ENCODE results near the gene UMODL1. TPM values are rescaled to one million over a fixed set of nuclear protein-coding genes. Genes with fewer than 3 reads are reported as not detected.

The UMODL1 gene
- total and polyA plus RNA-seq, 10 donors = 0.02 to 0.85 (median 0.09) TPM; not detected in 3

GRCh38 chr21:42089665-42090310, 18.7 kb downstream of the UMODL1 start:
- H3K4me3 ChIP-seq = no peak overlapping the region

GRCh38 chr21:42091899-42092508, 20.9 kb downstream of the UMODL1 start:
- intact Hi-C loops (cut with DNase I; ENCODE audit: low total_unique reads) = loop anchor here (10.0 kb wide), 1 partner anchor 47 kb away; no protein-coding TSS in a partner anchor
- no peak overlapping the region for H3K4me3 ChIP-seq
- TF ChIP-seq POLR2A (IDR thresholded peaks at IDR 0.05) (no peak), POLR2AphosphoS5 (IDR thresholded peaks at IDR 0.05) (peak in 2 of 3 donors; percentile 16 to 49), CTCF (IDR thresholded peaks at IDR 0.05 in 8 of 11, conservative IDR thresholded peaks at IDR 0.05 in 3 of 11) (no peak)
- DNase-seq = peak; percentile 74
- 60 to 70% (median 66%) methylated on average over 14 of the region's 14 CpGs for WGBS, 5 donors
- H3K36me3 ChIP-seq = no peaks in the 10 kb centered on the region
- H3K27ac ChIP-seq = no peak overlapping the region
- H3K9me3 ChIP-seq = peaks cover 0 to 13% (median 3%) of the 10 kb centered on the region in 8 donors
- peaks cover 0 to 8% (median 3%) of the 10 kb centered on the region in 6 donors for H3K4me1 ChIP-seq
- peaks cover 0 to 34% (median 0%) of the 10 kb centered on the region in 7 donors for H3K27me3 ChIP-seq (replicated peaks in 1 of 7)

More at GRCh38 chr21:42089665-42090310, 18.7 kb downstream of the UMODL1 start:
- intact Hi-C loops (cut with DNase I; ENCODE audit: low total_unique reads) = loop anchor here (10.0 kb wide), 1 partner anchor 45 kb away; no protein-coding TSS in a partner anchor
- Histone ChIP-seq H3K4me1 (peaks cover 0 to 5% (median 2%) of the 10 kb centered on the region in 6 donors), H3K36me3 (no peaks in the 10 kb centered on the region), H3K9me3 (peaks cover 0 to 8% (median 2%) of the 10 kb centered on the region in 8 donors), H3K27ac (no peak overlapping the region), H3K27me3 (replicated peaks in 1 of 7) (peaks cover 0 to 28% (median 0%) of the 10 kb centered on the region in 7 donors)
- no peak for DNase-seq
- 83 to 92% (median 90%) methylated on average over 11 to 21 of the region's 21 CpGs for whole genome bisulfite sequencing, 5 donors
- TF ChIP-seq POLR2AphosphoS5 (IDR thresholded peaks at IDR 0.05) (no peak), POLR2A (IDR thresholded peaks at IDR 0.05) (no peak), CTCF (IDR thresholded peaks at IDR 0.05 in 8 of 11, conservative IDR thresholded peaks at IDR 0.05 in 3 of 11) (no peak)

DNA sequence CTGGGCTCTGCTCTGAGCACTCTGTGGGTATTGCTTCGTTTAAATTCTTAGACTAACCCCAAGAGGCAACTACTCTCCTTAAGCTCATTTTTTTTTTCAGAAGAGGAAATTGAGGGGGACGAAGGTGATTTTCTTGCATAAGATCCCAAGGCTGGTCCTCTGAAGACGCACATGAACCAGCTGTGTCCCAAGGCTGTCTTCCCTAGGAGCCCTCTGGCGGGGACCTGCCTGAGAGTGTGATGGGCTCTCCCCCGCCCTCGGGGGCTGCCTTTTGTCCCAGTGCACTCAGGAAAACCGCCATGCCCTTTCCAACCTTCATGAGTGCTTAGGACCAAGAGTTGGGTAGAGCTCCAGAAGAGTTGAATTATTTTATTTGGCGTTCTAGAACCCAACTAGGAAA, 21.7 kb downstream of the UMODL1 start:
- no peak for DNase-seq
- TF ChIP-seq POLR2A (IDR thresholded peaks at IDR 0.05) (no peak), POLR2AphosphoS5 (IDR thresholded peaks at IDR 0.05) (no peak), CTCF (IDR thresholded peaks at IDR 0.05 in 8 of 11, conservative IDR thresholded peaks at IDR 0.05 in 3 of 11) (no peak)
- H3K36me3 ChIP-seq = no peaks in the 10 kb centered on the region
- intact Hi-C loops (cut with DNase I; ENCODE audit: low total_unique reads) = loop anchor here (10.0 kb wide), 1 partner anchor 48 kb away; no protein-coding TSS in a partner anchor
- H3K27ac ChIP-seq = no peak overlapping the region
- peaks cover 0 to 34% (median 0%) of the 10 kb centered on the region in 7 donors for H3K27me3 ChIP-seq (replicated peaks in 1 of 7)
- WGBS, 5 donors = 63 to 73% (median 65%) methylated on average over 8 of the region's 8 CpGs
- H3K4me3 ChIP-seq = no peak overlapping the region
- peaks cover 0 to 15% (median 5%) of the 10 kb centered on the region in 6 donors for H3K4me1 ChIP-seq
- peaks cover 0 to 13% (median 3%) of the 10 kb centered on the region in 8 donors for H3K9me3 ChIP-seq

DNA sequence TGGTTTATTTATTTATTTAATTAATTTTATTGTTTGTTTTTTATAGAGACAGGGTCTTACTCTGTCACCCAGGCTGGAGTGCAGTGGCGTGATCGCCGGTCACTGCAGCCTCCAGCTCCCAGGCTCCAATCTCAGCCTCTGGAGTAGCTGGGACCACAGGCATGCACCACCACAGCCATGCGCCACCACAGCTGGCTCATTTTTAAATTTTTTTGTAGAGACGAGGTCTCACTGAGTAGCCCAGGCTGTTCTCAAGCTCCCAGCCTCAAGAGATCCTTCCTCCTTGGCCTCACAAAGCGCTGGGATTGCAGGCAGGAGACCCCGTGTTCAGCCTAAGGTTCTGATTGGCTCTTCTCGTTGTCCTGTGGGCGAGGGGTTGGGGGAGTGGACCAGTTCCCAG, 22.1 kb downstream of the UMODL1 start:
- intact Hi-C loops (cut with DNase I; ENCODE audit: low total_unique reads) = loop anchor here (10.0 kb wide), 1 partner anchor 48 kb away; no protein-coding TSS in a partner anchor
- no peak for DNase-seq

More for the DNA sequence above, 22.1 kb downstream of the UMODL1 start:
- Histone ChIP-seq H3K36me3 (no peaks in the 10 kb centered on the region), H3K4me1 (peaks cover 0 to 19% (median 6%) of the 10 kb centered on the region in 6 donors), H3K27me3 (replicated peaks in 1 of 7) (peaks cover 0 to 34% (median 0%) of the 10 kb centered on the region in 7 donors), H3K9me3 (peaks cover 0 to 13% (median 3%) of the 10 kb centered on the region in 8 donors), H3K27ac (no peak overlapping the region), H3K4me3 (no peak overlapping the region)
- TF ChIP-seq POLR2AphosphoS5 (IDR thresholded peaks at IDR 0.05) (no peak), CTCF (IDR thresholded peaks at IDR 0.05 in 8 of 11, conservative IDR thresholded peaks at IDR 0.05 in 3 of 11) (no peak), POLR2A (IDR thresholded peaks at IDR 0.05) (no peak)
- 87 to 93% (median 90%) methylated on average over 9 of the region's 9 CpGs for WGBS, 5 donors
